B cell (primary cell): Measurements from ENCODE around the gene SESN3. TPM values are rescaled to one million over a fixed set of nuclear protein-coding genes. Genes with fewer than 3 reads are reported as not detected.

Experiments
- ATAC-seq: fragments of 200-7000 bp; cut with Tn5 transposase; one replicate; pipeline ENCODE4 v1.10.0; 2021; ENCODE audit warnings: low read depth, mild to moderate bottlenecking, moderate number of reproducible peaks, moderate library complexity
- CTCF ChIA-PET: fragments of 350-600 bp; sonication (Branson Sonifier 250); formaldehyde crosslinking; loops from one replicate; lab custom pipeline; 2021; ENCODE audit warnings: antibody characterized with exemption, inconsistent platforms; lab: Charles Lee
- POLR2A ChIA-PET: fragments of 350-600 bp; sonication (Branson Sonifier 250); formaldehyde crosslinking; loops from one replicate; lab custom pipeline; 2021; ENCODE audit warnings: antibody characterized with exemption; lab: Charles Lee
- DNase-seq: peaks from one replicate; pipeline ENCODE4 v3.0.0; 2013
- H2AFZ ChIP-seq: 2 replicates; pipeline ENCODE4 v1.6.1; 2012; ENCODE audit warnings: mild to moderate bottlenecking, low read depth, low read length; ENCODE audit not compliant: insufficient read depth, poor library complexity, severe bottlenecking
- H3K27ac ChIP-seq, 2 donors: 1 replicate in 1 of 2; 2 replicates in 1 of 2; pipeline ENCODE4 v1.5.1; 2012 to 2013; ENCODE audit warnings: low read length in 2 of 2, mild to moderate bottlenecking in 2 of 2, moderate library complexity in 1 of 2
- H3K27me3 ChIP-seq, 4 experiments: fragments of 200-600 bp in 1 of 4; sonication (generic) in 1 of 4; replicated peaks in 1 of 4; 1 replicate in 2 of 4; 2 replicates in 2 of 4; pipeline versions ENCODE4 v1.6.1 to v1.7.0; 2013 to 2016; ENCODE audit warnings: low read length in 3 of 4, mild to moderate bottlenecking in 2 of 4, mixed read lengths in 1 of 4, moderate library complexity in 1 of 4; ENCODE audit not compliant: insufficient read depth in 4 of 4, control insufficient read depth in 3 of 4; ENCODE audit errors: control extremely low read depth in 1 of 4
- H3K36me3 ChIP-seq, 2 experiments: replicated peaks in 1 of 2; 1 replicate in 1 of 2; 2 replicates in 1 of 2; pipeline versions ENCODE4 v1.6.1 to v1.7.1; 2013; ENCODE audit warnings: low read length in 1 of 2; ENCODE audit not compliant: insufficient read depth in 2 of 2, control insufficient read depth in 1 of 2; ENCODE audit errors: control extremely low read depth in 1 of 2, extremely low read depth in 1 of 2
- H3K4me1 ChIP-seq, 2 donors: fragments of 200-600 bp in 1 of 2; sonication (generic) in 1 of 2; 1 replicate in 1 of 2; 2 replicates in 1 of 2; pipeline versions ENCODE4 v1.5.1 to v1.6.1; 2013 to 2017; ENCODE audit warnings: low read length in 2 of 2; ENCODE audit not compliant: control insufficient read depth in 2 of 2, insufficient read depth in 2 of 2
- H3K4me2 ChIP-seq: replicated peaks from 2 replicates; pipeline ENCODE3; 2012; ENCODE audit warnings: mild to moderate bottlenecking, low read depth, low read length; ENCODE audit not compliant: poor library complexity, severe bottlenecking
- H3K4me3 ChIP-seq, 5 experiments: fragments of 200-600 bp in 1 of 5; sonication (generic) in 1 of 5; 1 replicate in 3 of 5; 2 replicates in 2 of 5; pipeline versions ENCODE4 v1.5.1 to v1.7.0; 2011 to 2016; ENCODE audit warnings: low read length in 4 of 5, mild to moderate bottlenecking in 4 of 5, low read depth in 2 of 5, control low read depth in 1 of 5, moderate library complexity in 1 of 5; ENCODE audit not compliant: insufficient read depth in 1 of 5; ENCODE audit errors: control extremely low read depth in 1 of 5, extremely low read depth in 1 of 5
- H3K79me2 ChIP-seq: fragments of 200-600 bp; sonication (generic); one replicate; pipeline ENCODE4 v1.6.0; 2016; ENCODE audit warnings: low read length; ENCODE audit not compliant: control insufficient read depth, insufficient read depth
- H3K9ac ChIP-seq: fragments of 200-600 bp; sonication (generic); 2 replicates; pipeline ENCODE4 v1.6.1; 2017; ENCODE audit warnings: mild to moderate bottlenecking, low read length, moderate library complexity
- H3K9me3 ChIP-seq, 3 donors: one replicate each; pipeline versions ENCODE4 v1.6.1 to v1.7.1; 2013; ENCODE audit warnings: low read length in 2 of 3; ENCODE audit not compliant: control insufficient read depth in 2 of 3, insufficient read depth in 1 of 3; ENCODE audit errors: control extremely low read depth in 1 of 3
- H4K20me1 ChIP-seq: 2 replicates; pipeline ENCODE4 v1.6.0; 2012; ENCODE audit warnings: mild to moderate bottlenecking, low read length; ENCODE audit not compliant: insufficient read depth, control insufficient read depth, poor library complexity, severe bottlenecking
- H3K27ac Mint-ChIP-seq: one replicate; pipeline ENCODE4 v1.8.0; 2021; ENCODE audit warnings: mixed read lengths
- H3K27me3 Mint-ChIP-seq: one replicate; pipeline ENCODE4 v1.8.0; 2021; ENCODE audit warnings: mixed read lengths
- H3K4me1 Mint-ChIP-seq: one replicate; pipeline ENCODE4 v1.8.0; 2021; ENCODE audit warnings: mixed read lengths
- H3K4me3 Mint-ChIP-seq: one replicate; pipeline ENCODE4 v1.8.0; 2021; ENCODE audit warnings: mixed read lengths
- H3K9me3 Mint-ChIP-seq: one replicate; pipeline ENCODE4 v1.8.0; 2022; ENCODE audit warnings: mixed read lengths; ENCODE audit not compliant: insufficient read depth
- CTCF ChIP-seq: fragments of 200-600 bp; IDR thresholded peaks from one replicate; pipeline ENCODE4 v1.8.0; 2022; ENCODE audit warnings: antibody characterized with exemption, mild to moderate bottlenecking
- EZH2 ChIP-seq: IDR thresholded peaks from 2 replicates; pipeline ENCODE4 v1.6.1; 2012; ENCODE audit warnings: borderline replicate concordance, low read depth, mild to moderate bottlenecking, moderate library complexity, low read length; ENCODE audit not compliant: insufficient read depth, poor library complexity, severe bottlenecking
- WGBS: methylation state at CpG from one replicate; pipeline ENCODE4 v1.1.5; 2013; ENCODE audit warnings: missing lambda C conversion rate; ENCODE audit not compliant: insufficient coverage; 5-methylcytosine and 5-hydroxymethylcytosine counted together
- intact Hi-C: fragments of 100-400 bp; cut with micrococcal nuclease; formaldehyde crosslinking; loops from one replicate; pipeline ENCODE4 v1.10.0; 2022
- polyA plus RNA-seq: library from polyadenylated mRNA; depleted of rRNA; stranded (reverse); fragments of >200 nt; gene quantifications from 2 replicates; pipeline ENCODE4 v1.2.3, GENCODE V29; 2012
- total RNA-seq, 2 donors: library from RNA; stranded (reverse); fragments of 120-200 nt in 1 of 2; gene quantifications; 1 replicate in 1 of 2; 2 replicates in 1 of 2; pipeline versions ENCODE4 v1.2.3 to v1.2.4, GENCODE V29; 2013 to 2022

The SESN3 gene
- total and polyA plus RNA-seq, 2 donors (not counting 1 experiment from before 2014, with no cell fraction given), result 10.1 to 519 TPM

- Histone ChIP-seq H4K20me1 (no peaks in the 10 kb centered on the region), H3K4me2 (no peak overlapping the region), H3K36me3 (no peaks in the 10 kb centered on the region), H3K27me3 (no peaks in the 10 kb centered on the region), H3K9ac (no peak overlapping the region), H3K9me3 (no peaks in the 10 kb centered on the region), H3K4me3 (no peak overlapping the region), H3K4me1 (peaks cover 22 to 33% of the 10 kb centered on the region in 2 donors), H2AFZ (no peak overlapping the region), H3K79me2 (no peaks in the 10 kb centered on the region), H3K27ac (no peak overlapping the region)
- ChIA-PET CTCF (interaction anchor here (1.2 kb wide), 1 partner anchor 50 kb away, joined by 3 read pairs; no protein-coding TSS in a partner anchor), POLR2A (no interaction called here)
- DNase-seq (no peak), ATAC-seq (no peak)
- 100% methylated on average over 1 of the region's 1 CpG for WGBS
- peaks cover 45% of the 10 kb centered on the region for H3K4me1 Mint-ChIP-seq
- H3K9me3 Mint-ChIP-seq, result no peaks in the 10 kb centered on the region
- intact Hi-C loops, result loop anchor here (5.0 kb wide), 1 partner anchor 35 kb away; no protein-coding TSS in a partner anchor
- no peak overlapping the region for H3K27ac Mint-ChIP-seq
- no peak overlapping the region for H3K4me3 Mint-ChIP-seq
- TF ChIP-seq CTCF, result no peak
- TF ChIP-seq EZH2, result no peak
- no peaks in the 10 kb centered on the region for H3K27me3 Mint-ChIP-seq
Observed at GRCh38 chr11:95247127-95247684, 16.2 kb upstream of the SESN3 start.

GRCh38 chr11:95245581-95245980 lies 14.6 kb upstream of the SESN3 start:
- H3K79me2 ChIP-seq, result no peaks in the 10 kb centered on the region
- H2AFZ ChIP-seq, result no peak overlapping the region
- no peaks in the 10 kb centered on the region for H3K9me3 ChIP-seq
- WGBS, result 100% methylated on average over 1 of the region's 1 CpG
- Mint-ChIP-seq H3K27me3 (no peaks in the 10 kb centered on the region), H3K4me3 (no peak overlapping the region), H3K4me1 (peaks cover 50% of the 10 kb centered on the region), H3K27ac (peak overlapping the region; percentile 11), H3K9me3 (no peaks in the 10 kb centered on the region)
- no peaks in the 10 kb centered on the region for H3K36me3 ChIP-seq
- no peak overlapping the region for H3K9ac ChIP-seq
- H3K4me3 ChIP-seq, result no peak overlapping the region
- H3K27ac ChIP-seq, result no peak overlapping the region
- H4K20me1 ChIP-seq, result no peaks in the 10 kb centered on the region
- H3K4me2 ChIP-seq, result no peak overlapping the region
- H3K4me1 ChIP-seq, result peaks cover 31 to 39% of the 10 kb centered on the region in 2 donors
- intact Hi-C loops, result loop anchor here (5.0 kb wide), 1 partner anchor 37 kb away; no protein-coding TSS in a partner anchor
- CTCF ChIA-PET, result interaction anchor here (0.6 kb wide), 1 partner anchor 15 kb away, joined by 3 read pairs; no protein-coding TSS in a partner anchor
- ATAC-seq, result no peak
- TF ChIP-seq EZH2, result no peak
- no peak for TF ChIP-seq CTCF
- no peak for DNase-seq
- no peaks in the 10 kb centered on the region for H3K27me3 ChIP-seq
- POLR2A ChIA-PET, result no interaction called here
